B cell (primary cell): ENCODE measurements around the gene SPPL2B. TPM values are rescaled to one million over a fixed set of nuclear protein-coding genes. Genes with fewer than 3 reads are reported as not detected.

Experiments used
- ATAC-seq: fragments of 200-7000 bp; cut with Tn5 transposase; one replicate; pipeline ENCODE4 v1.10.0; 2021; ENCODE audit warnings: low read depth, mild to moderate bottlenecking, moderate number of reproducible peaks, moderate library complexity
- CTCF ChIA-PET: fragments of 350-600 bp; sonication (Branson Sonifier 250); formaldehyde crosslinking; loops from one replicate; lab custom pipeline; 2021; ENCODE audit warnings: antibody characterized with exemption, inconsistent platforms; lab: Charles Lee
- POLR2A ChIA-PET: fragments of 350-600 bp; sonication (Branson Sonifier 250); formaldehyde crosslinking; loops from one replicate; lab custom pipeline; 2021; ENCODE audit warnings: antibody characterized with exemption; lab: Charles Lee
- DNase-seq: peaks from one replicate; pipeline ENCODE4 v3.0.0; 2013
- H2AFZ ChIP-seq: 2 replicates; pipeline ENCODE4 v1.6.1; 2012; ENCODE audit warnings: mild to moderate bottlenecking, low read depth, low read length; ENCODE audit not compliant: insufficient read depth, poor library complexity, severe bottlenecking
- H3K27ac ChIP-seq, 2 donors: 1 replicate in 1 of 2; 2 replicates in 1 of 2; pipeline ENCODE4 v1.5.1; 2012 to 2013; ENCODE audit warnings: low read length in 2 of 2, mild to moderate bottlenecking in 2 of 2, moderate library complexity in 1 of 2
- H3K27me3 ChIP-seq, 4 experiments: fragments of 200-600 bp in 1 of 4; sonication (generic) in 1 of 4; replicated peaks in 1 of 4; 1 replicate in 2 of 4; 2 replicates in 2 of 4; pipeline versions ENCODE4 v1.6.1 to v1.7.0; 2013 to 2016; ENCODE audit warnings: low read length in 3 of 4, mild to moderate bottlenecking in 2 of 4, mixed read lengths in 1 of 4, moderate library complexity in 1 of 4; ENCODE audit not compliant: insufficient read depth in 4 of 4, control insufficient read depth in 3 of 4; ENCODE audit errors: control extremely low read depth in 1 of 4
- H3K36me3 ChIP-seq, 2 experiments: replicated peaks in 1 of 2; 1 replicate in 1 of 2; 2 replicates in 1 of 2; pipeline versions ENCODE4 v1.6.1 to v1.7.1; 2013; ENCODE audit warnings: low read length in 1 of 2; ENCODE audit not compliant: insufficient read depth in 2 of 2, control insufficient read depth in 1 of 2; ENCODE audit errors: control extremely low read depth in 1 of 2, extremely low read depth in 1 of 2
- H3K4me1 ChIP-seq, 2 donors: fragments of 200-600 bp in 1 of 2; sonication (generic) in 1 of 2; 1 replicate in 1 of 2; 2 replicates in 1 of 2; pipeline versions ENCODE4 v1.5.1 to v1.6.1; 2013 to 2017; ENCODE audit warnings: low read length in 2 of 2; ENCODE audit not compliant: control insufficient read depth in 2 of 2, insufficient read depth in 2 of 2
- H3K4me2 ChIP-seq: replicated peaks from 2 replicates; pipeline ENCODE3; 2012; ENCODE audit warnings: mild to moderate bottlenecking, low read depth, low read length; ENCODE audit not compliant: poor library complexity, severe bottlenecking
- H3K4me3 ChIP-seq, 5 experiments: fragments of 200-600 bp in 1 of 5; sonication (generic) in 1 of 5; 1 replicate in 3 of 5; 2 replicates in 2 of 5; pipeline versions ENCODE4 v1.5.1 to v1.7.0; 2011 to 2016; ENCODE audit warnings: low read length in 4 of 5, mild to moderate bottlenecking in 4 of 5, low read depth in 2 of 5, control low read depth in 1 of 5, moderate library complexity in 1 of 5; ENCODE audit not compliant: insufficient read depth in 1 of 5; ENCODE audit errors: control extremely low read depth in 1 of 5, extremely low read depth in 1 of 5
- H3K79me2 ChIP-seq: fragments of 200-600 bp; sonication (generic); one replicate; pipeline ENCODE4 v1.6.0; 2016; ENCODE audit warnings: low read length; ENCODE audit not compliant: control insufficient read depth, insufficient read depth
- H3K9ac ChIP-seq: fragments of 200-600 bp; sonication (generic); 2 replicates; pipeline ENCODE4 v1.6.1; 2017; ENCODE audit warnings: mild to moderate bottlenecking, low read length, moderate library complexity
- H3K9me3 ChIP-seq, 3 donors: one replicate each; pipeline versions ENCODE4 v1.6.1 to v1.7.1; 2013; ENCODE audit warnings: low read length in 2 of 3; ENCODE audit not compliant: control insufficient read depth in 2 of 3, insufficient read depth in 1 of 3; ENCODE audit errors: control extremely low read depth in 1 of 3
- H4K20me1 ChIP-seq: 2 replicates; pipeline ENCODE4 v1.6.0; 2012; ENCODE audit warnings: mild to moderate bottlenecking, low read length; ENCODE audit not compliant: insufficient read depth, control insufficient read depth, poor library complexity, severe bottlenecking
- H3K27ac Mint-ChIP-seq: one replicate; pipeline ENCODE4 v1.8.0; 2021; ENCODE audit warnings: mixed read lengths
- H3K27me3 Mint-ChIP-seq: one replicate; pipeline ENCODE4 v1.8.0; 2021; ENCODE audit warnings: mixed read lengths
- H3K4me1 Mint-ChIP-seq: one replicate; pipeline ENCODE4 v1.8.0; 2021; ENCODE audit warnings: mixed read lengths
- H3K4me3 Mint-ChIP-seq: one replicate; pipeline ENCODE4 v1.8.0; 2021; ENCODE audit warnings: mixed read lengths
- H3K9me3 Mint-ChIP-seq: one replicate; pipeline ENCODE4 v1.8.0; 2022; ENCODE audit warnings: mixed read lengths; ENCODE audit not compliant: insufficient read depth
- CTCF ChIP-seq: fragments of 200-600 bp; IDR thresholded peaks from one replicate; pipeline ENCODE4 v1.8.0; 2022; ENCODE audit warnings: antibody characterized with exemption, mild to moderate bottlenecking
- EZH2 ChIP-seq: IDR thresholded peaks from 2 replicates; pipeline ENCODE4 v1.6.1; 2012; ENCODE audit warnings: borderline replicate concordance, low read depth, mild to moderate bottlenecking, moderate library complexity, low read length; ENCODE audit not compliant: insufficient read depth, poor library complexity, severe bottlenecking
- WGBS: methylation state at CpG from one replicate; pipeline ENCODE4 v1.1.5; 2013; ENCODE audit warnings: missing lambda C conversion rate; ENCODE audit not compliant: insufficient coverage; 5-methylcytosine and 5-hydroxymethylcytosine counted together
- intact Hi-C: fragments of 100-400 bp; cut with micrococcal nuclease; formaldehyde crosslinking; loops from one replicate; pipeline ENCODE4 v1.10.0; 2022
- polyA plus RNA-seq: library from polyadenylated mRNA; depleted of rRNA; stranded (reverse); fragments of >200 nt; gene quantifications from 2 replicates; pipeline ENCODE4 v1.2.3, GENCODE V29; 2012
- total RNA-seq, 2 donors: library from RNA; stranded (reverse); fragments of 120-200 nt in 1 of 2; gene quantifications; 1 replicate in 1 of 2; 2 replicates in 1 of 2; pipeline versions ENCODE4 v1.2.3 to v1.2.4, GENCODE V29; 2013 to 2022

SPPL2B gene
- total and polyA plus RNA-seq, 2 donors (not counting 1 experiment from before 2014, with no cell fraction given) = 415 to 479 TPM

- POLR2A ChIA-PET = interaction anchor here (0.6 kb wide), 1 partner anchor 319 kb away, joined by 3 read pairs; no protein-coding TSS in a partner anchor
- TF ChIP-seq EZH2 = no peak
- no peak for TF ChIP-seq CTCF
- intact Hi-C loops = no loop called here
These were observed 10.5 kb downstream of the SPPL2B start for GRCh38 chr19:2338751-2339643.

DNA sequence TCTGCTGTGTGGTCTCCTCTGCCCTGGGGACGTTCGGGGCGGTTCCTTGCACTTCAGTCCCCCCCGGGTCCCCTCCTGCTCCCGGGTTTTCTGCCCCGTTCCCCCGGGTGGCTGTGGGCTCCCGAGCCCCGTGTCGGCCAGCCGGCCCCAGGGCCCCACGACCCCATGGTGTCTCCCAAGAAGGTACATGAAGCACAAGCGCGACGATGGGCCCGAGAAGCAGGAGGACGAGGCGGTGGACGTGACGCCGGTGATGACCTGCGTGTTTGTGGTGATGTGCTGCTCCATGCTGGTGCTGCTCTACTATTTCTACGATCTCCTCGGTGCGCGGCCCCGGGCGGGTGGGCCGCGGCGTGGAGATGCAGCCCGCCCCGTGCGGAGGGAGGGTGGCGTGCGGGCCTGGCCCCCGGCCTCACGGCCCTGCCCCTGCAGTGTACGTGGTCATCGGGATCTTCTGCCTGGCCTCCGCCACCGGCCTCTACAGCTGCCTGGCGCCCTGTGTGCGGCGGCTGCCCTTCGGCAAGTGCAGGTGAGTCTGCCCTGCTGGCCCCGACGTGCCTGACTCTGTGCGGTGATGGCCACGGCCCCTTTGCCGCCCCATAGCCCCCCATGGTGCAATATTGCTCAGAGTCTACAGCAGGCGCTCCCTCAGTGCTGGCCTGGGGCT is 11.3 kb downstream of the SPPL2B start:
- TF ChIP-seq CTCF (no peak), EZH2 (no peak)

More at GRCh38 chr19:2338751-2339643, 10.5 kb downstream of the SPPL2B start:
- Histone ChIP-seq H3K27me3 (no peaks in the 10 kb centered on the region), H3K9me3 (peaks cover 0 to 11% (median 0%) of the 10 kb centered on the region in 3 donors), H3K4me3 (no peak overlapping the region), H3K9ac (no peak overlapping the region), H3K4me2 (no peak overlapping the region), H4K20me1 (peaks cover 61% of the 10 kb centered on the region), H3K36me3 (peaks cover 0 to 66% of the 10 kb centered on the region in 2 experiments), H3K4me1 (peaks cover 3 to 4% of the 10 kb centered on the region in 2 donors), H2AFZ (no peak overlapping the region), H3K79me2 (peaks cover 42% of the 10 kb centered on the region), H3K27ac (no peak overlapping the region)
- H3K27ac Mint-ChIP-seq = no peak overlapping the region
- CTCF ChIA-PET = no interaction called here
- 97% methylated on average over 52 of the region's 54 CpGs for WGBS
- H3K4me1 Mint-ChIP-seq = peaks cover 19% of the 10 kb centered on the region
- no peak overlapping the region for H3K4me3 Mint-ChIP-seq
- H3K9me3 Mint-ChIP-seq = peaks cover 2% of the 10 kb centered on the region
- ATAC-seq = no peak
- DNase-seq = no peak
- H3K27me3 Mint-ChIP-seq = no peaks in the 10 kb centered on the region

More for the DNA sequence above, 11.3 kb downstream of the SPPL2B start:
- H3K9me3 Mint-ChIP-seq = peaks cover 2% of the 10 kb centered on the region
- DNase-seq (no peak), ATAC-seq (no peak)
- H3K27ac Mint-ChIP-seq = no peak overlapping the region
- H3K4me2 ChIP-seq = no peak overlapping the region
- H3K9ac ChIP-seq = no peak overlapping the region
- H3K36me3 ChIP-seq = peaks cover 0 to 65% of the 10 kb centered on the region in 2 experiments
- intact Hi-C loops = no loop called here
- H3K4me3 ChIP-seq = no peak overlapping the region
- no peak overlapping the region for H3K27ac ChIP-seq
- 96% methylated on average over 52 of the region's 52 CpGs for WGBS
- H3K79me2 ChIP-seq = peaks cover 34% of the 10 kb centered on the region
- H4K20me1 ChIP-seq = peaks cover 59% of the 10 kb centered on the region
- H3K4me1 Mint-ChIP-seq = peaks cover 15% of the 10 kb centered on the region
- H3K4me3 Mint-ChIP-seq = no peak overlapping the region
- no peaks in the 10 kb centered on the region for H3K4me1 ChIP-seq
- ChIA-PET POLR2A (no interaction called here), CTCF (no interaction called here)
- peaks cover 0 to 9% (median 0%) of the 10 kb centered on the region in 3 donors for H3K9me3 ChIP-seq
- H3K27me3 ChIP-seq = no peaks in the 10 kb centered on the region
- H3K27me3 Mint-ChIP-seq = no peaks in the 10 kb centered on the region
- no peak overlapping the region for H2AFZ ChIP-seq
